Sigmoid colon (tissue), 7 donors: Measurements from ENCODE around the gene SMIM44. TPM values are rescaled to one million over a fixed set of nuclear protein-coding genes. Genes with fewer than 3 reads are reported as not detected.

ENCODE experiments used
- DNase-seq: peaks from one replicate; pipeline ENCODE4 v3.0.0-alpha.2; 2019
- H3K27ac ChIP-seq, 4 donors: fragments of 200-600 bp; sonication (generic); one replicate each; pipeline ENCODE4 v1.5.1; 2016 to 2019; ENCODE audit warnings: mild to moderate bottlenecking in 1 of 4
- H3K27me3 ChIP-seq, 3 donors: fragments of 200-600 bp; sonication (generic); one replicate each; pipeline ENCODE4 v1.5.1; 2019; ENCODE audit warnings: mild to moderate bottlenecking in 1 of 3
- H3K36me3 ChIP-seq, 4 donors: fragments of 200-600 bp; sonication (generic); one replicate each; pipeline ENCODE4 v1.5.1; 2016 to 2019
- H3K4me1 ChIP-seq, 4 donors: fragments of 200-600 bp; sonication (generic); one replicate each; pipeline ENCODE4 v1.5.1; 2017 to 2019
- H3K4me3 ChIP-seq, 4 donors: fragments of 200-600 bp; sonication (generic); one replicate each; pipeline ENCODE4 v1.5.1; 2017 to 2019; ENCODE audit warnings: mild to moderate bottlenecking in 2 of 4, moderate library complexity in 1 of 4
- H3K9me3 ChIP-seq, 4 donors: fragments of 200-600 bp in 3 of 4; sonication (generic) in 3 of 4; one replicate each; pipeline versions ENCODE4 v1.5.1 to v1.6.1; 2013 to 2019
- EP300 ChIP-seq, 4 donors: sonication (generic); formaldehyde crosslinking; IDR thresholded peaks; one replicate each; pipeline ENCODE4 v1.6.1; 2017; ENCODE audit warnings: antibody characterized with exemption in 4 of 4
- POLR2A ChIP-seq, 2 donors: fragments of 450-650 bp; IDR thresholded peaks; one replicate each; pipeline ENCODE4 v1.6.1; 2016; ENCODE audit warnings: antibody characterized with exemption in 2 of 2, mild to moderate bottlenecking in 2 of 2, moderate library complexity in 2 of 2
- POLR2AphosphoS5 ChIP-seq, 4 donors: sonication (generic); formaldehyde crosslinking; IDR thresholded peaks; one replicate each; pipeline ENCODE4 v1.6.1; 2017; ENCODE audit warnings: antibody characterized with exemption in 4 of 4
- WGBS, 2 donors: extraction: QIAGEN DNeasy Blood & Tissue Kit; methylation state at CpG; one replicate each; pipeline ENCODE4 v1.1.7; 2013; 5-methylcytosine and 5-hydroxymethylcytosine counted together
- intact Hi-C: fragments of 100-400 bp; cut with DNase I; formaldehyde crosslinking; loops from one replicate; pipeline ENCODE4 v1.15.1; 2023
- polyA plus RNA-seq, 3 donors: library from polyadenylated mRNA; stranded (reverse); fragments of 200-250 nt; gene quantifications; one replicate each; pipeline ENCODE4 v1.2.3, GENCODE V29; 2013
- total RNA-seq, 4 donors: library from RNA; depleted of rRNA; stranded (reverse); fragments of >200 nt; gene quantifications; one replicate each; pipeline ENCODE4 v1.1.0, GENCODE V29; 2016
- TF ChIP-seq, protein P1 (sequence below), 4 experiments: fragments of 450-650 bp in 3 of 4; fragments of 200-600 bp in 1 of 4; IDR thresholded peaks; one replicate each; pipeline ENCODE4 v1.5.1; 2016 to 2019; ENCODE audit warnings: antibody characterized with exemption in 4 of 4, mild to moderate bottlenecking in 3 of 4, moderate library complexity in 2 of 4
- donor health status: healthy with polysubstance abuse.
- donor health status: Bipolar disorder and iron deficiency.
- donor health status: healthy.

Gene SMIM44
- total and polyA plus RNA-seq, 7 donors = 2.9 TPM; not detected in 6

DNA sequence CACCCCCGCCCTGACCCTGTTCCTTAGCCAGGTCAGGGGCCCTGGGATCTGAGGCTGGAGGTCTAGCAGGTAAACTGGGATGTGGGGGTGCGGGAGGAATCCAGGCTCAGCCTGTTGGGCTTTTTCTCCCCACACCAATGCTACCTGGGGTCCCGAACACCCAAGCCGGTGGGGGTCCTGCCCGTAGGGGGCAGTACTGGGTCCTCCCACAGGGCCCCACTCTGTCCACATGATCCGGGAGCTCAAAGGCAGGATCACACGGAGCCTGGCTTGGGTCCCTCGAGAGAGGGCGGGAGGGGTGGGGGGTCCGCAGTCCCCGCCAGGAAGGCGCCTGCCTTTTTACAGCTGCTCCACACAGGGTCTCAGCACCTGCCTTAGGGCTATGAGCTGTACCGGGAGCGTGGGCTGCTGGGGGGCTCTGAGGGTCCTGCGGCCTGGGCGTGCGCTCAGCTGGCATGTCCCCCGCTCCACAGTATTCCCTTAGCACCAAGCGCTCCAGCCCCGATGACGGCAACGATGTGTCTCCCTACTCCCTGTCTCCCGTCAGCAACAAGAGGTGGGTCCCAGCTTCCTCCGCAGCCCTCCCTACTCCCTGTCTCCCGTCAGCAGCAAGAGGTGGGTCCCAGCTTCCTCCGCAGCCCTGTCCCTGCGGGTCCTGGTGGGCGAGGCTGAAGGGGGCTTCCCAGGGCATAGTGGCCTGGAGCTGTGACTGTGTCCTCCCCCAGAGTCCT lies 43.4 kb upstream of the SMIM44 start:
- DNase-seq = no peak
- Histone ChIP-seq H3K27ac (no peak overlapping the region), H3K36me3 (peaks cover 28 to 69% (median 44%) of the 10 kb centered on the region in 4 donors), H3K4me3 (no peak overlapping the region), H3K9me3 (no peaks in the 10 kb centered on the region), H3K4me1 (no peaks in the 10 kb centered on the region), H3K27me3 (no peaks in the 10 kb centered on the region)
- intact Hi-C loops = no loop called here
- TF ChIP-seq EP300 (IDR thresholded peaks at IDR 0.05) (no peak), POLR2AphosphoS5 (IDR thresholded peaks at IDR 0.05) (no peak), POLR2A (IDR thresholded peaks at IDR 0.05) (no peak)
- TF ChIP-seq, protein P1, sequence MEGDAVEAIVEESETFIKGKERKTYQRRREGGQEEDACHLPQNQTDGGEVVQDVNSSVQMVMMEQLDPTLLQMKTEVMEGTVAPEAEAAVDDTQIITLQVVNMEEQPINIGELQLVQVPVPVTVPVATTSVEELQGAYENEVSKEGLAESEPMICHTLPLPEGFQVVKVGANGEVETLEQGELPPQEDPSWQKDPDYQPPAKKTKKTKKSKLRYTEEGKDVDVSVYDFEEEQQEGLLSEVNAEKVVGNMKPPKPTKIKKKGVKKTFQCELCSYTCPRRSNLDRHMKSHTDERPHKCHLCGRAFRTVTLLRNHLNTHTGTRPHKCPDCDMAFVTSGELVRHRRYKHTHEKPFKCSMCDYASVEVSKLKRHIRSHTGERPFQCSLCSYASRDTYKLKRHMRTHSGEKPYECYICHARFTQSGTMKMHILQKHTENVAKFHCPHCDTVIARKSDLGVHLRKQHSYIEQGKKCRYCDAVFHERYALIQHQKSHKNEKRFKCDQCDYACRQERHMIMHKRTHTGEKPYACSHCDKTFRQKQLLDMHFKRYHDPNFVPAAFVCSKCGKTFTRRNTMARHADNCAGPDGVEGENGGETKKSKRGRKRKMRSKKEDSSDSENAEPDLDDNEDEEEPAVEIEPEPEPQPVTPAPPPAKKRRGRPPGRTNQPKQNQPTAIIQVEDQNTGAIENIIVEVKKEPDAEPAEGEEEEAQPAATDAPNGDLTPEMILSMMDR (IDR thresholded peaks at IDR 0.05) = no peak
- WGBS, 2 donors = 94 to 97% methylated on average over 28 of the region's 28 CpGs

DNA sequence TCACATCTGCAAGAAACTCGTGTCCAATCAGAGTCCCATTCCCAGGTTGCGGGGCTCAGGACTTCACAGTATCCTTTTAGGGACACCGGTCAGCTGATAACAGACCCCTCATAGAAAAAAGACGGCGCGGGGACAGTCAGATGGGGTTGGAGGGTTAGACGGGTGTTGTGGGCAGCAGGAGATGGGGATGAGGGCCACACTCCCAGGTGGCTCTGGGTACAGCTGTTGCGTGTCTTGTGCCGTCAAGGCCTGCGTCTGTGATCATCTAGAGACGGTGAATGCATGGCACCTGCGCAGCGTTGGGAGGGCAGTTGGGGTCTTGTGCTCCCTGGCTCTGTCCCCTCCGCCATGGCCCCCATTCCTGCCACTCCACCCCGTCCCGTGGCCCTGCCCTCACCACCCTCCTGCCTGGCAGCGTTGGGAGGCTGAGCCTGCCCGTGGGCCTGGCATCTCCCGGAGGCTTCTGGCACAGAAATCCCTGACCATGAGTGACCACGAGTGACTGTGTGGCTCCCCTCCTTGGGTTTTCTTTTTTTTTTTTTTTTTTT lies 41.7 kb upstream of the SMIM44 start:
- WGBS, 2 donors = 95 to 96% methylated on average over 20 of the region's 20 CpGs
- TF ChIP-seq POLR2AphosphoS5 (IDR thresholded peaks at IDR 0.05) (no peak), EP300 (IDR thresholded peaks at IDR 0.05) (no peak)
- TF ChIP-seq, protein P1 (IDR thresholded peaks at IDR 0.05) = no peak
- Histone ChIP-seq H3K27me3 (no peaks in the 10 kb centered on the region), H3K27ac (no peak overlapping the region), H3K36me3 (peaks cover 17 to 59% (median 36%) of the 10 kb centered on the region in 4 donors), H3K9me3 (no peaks in the 10 kb centered on the region), H3K4me3 (no peak overlapping the region), H3K4me1 (no peaks in the 10 kb centered on the region)
- no peak for DNase-seq
- intact Hi-C loops = no loop called here

DNA sequence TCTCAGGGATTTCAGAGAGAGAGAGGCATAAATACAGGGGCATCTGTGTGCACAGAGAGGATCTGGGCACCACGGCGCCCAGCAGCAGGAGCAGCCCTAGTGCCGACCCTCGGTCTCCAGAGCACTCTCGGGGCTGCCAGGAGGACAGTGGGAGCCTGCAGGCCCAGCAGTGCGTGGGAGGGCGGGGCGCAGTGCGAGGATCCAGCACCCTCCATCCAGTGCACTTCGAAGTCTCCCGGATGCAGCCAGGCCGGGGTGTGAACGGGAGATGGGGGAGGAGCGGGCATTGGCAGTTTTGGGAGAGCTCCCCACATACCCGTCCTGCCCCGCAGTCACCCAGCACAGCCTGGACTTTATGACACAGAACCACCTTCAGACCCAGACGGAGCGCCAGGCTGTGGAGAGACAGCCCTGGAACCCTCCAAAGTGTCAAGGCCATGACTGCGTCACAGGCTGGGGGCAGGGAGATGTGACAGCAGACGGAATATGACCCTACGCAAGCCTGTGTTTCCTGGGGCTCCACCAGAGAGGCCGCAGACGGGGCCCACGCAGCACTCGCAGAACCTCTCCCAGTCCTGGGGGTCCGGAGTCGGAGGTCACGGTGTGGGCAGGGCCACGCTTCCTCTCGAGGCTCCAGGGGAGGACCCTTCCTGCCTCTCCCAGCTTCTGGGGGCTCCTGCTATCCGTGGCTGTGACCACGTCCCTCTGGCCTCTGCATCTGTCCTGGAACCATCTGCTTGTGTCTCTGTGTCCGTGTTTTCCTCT lies 41.0 kb upstream of the SMIM44 start:
- Histone ChIP-seq H3K4me1 (no peaks in the 10 kb centered on the region), H3K27me3 (no peaks in the 10 kb centered on the region), H3K4me3 (no peak overlapping the region), H3K36me3 (peaks cover 17 to 63% (median 36%) of the 10 kb centered on the region in 4 donors), H3K9me3 (no peaks in the 10 kb centered on the region), H3K27ac (no peak overlapping the region)
- TF ChIP-seq POLR2A (IDR thresholded peaks at IDR 0.05) = no peak
- TF ChIP-seq, protein P1 (IDR thresholded peaks at IDR 0.05) = no peak
- TF ChIP-seq POLR2AphosphoS5 (IDR thresholded peaks at IDR 0.05) = no peak
- no peak for TF ChIP-seq EP300 (IDR thresholded peaks at IDR 0.05)
- intact Hi-C loops = no loop called here
- 95% methylated on average over 33 of the region's 33 CpGs for WGBS, 2 donors
- DNase-seq = no peak

DNA sequence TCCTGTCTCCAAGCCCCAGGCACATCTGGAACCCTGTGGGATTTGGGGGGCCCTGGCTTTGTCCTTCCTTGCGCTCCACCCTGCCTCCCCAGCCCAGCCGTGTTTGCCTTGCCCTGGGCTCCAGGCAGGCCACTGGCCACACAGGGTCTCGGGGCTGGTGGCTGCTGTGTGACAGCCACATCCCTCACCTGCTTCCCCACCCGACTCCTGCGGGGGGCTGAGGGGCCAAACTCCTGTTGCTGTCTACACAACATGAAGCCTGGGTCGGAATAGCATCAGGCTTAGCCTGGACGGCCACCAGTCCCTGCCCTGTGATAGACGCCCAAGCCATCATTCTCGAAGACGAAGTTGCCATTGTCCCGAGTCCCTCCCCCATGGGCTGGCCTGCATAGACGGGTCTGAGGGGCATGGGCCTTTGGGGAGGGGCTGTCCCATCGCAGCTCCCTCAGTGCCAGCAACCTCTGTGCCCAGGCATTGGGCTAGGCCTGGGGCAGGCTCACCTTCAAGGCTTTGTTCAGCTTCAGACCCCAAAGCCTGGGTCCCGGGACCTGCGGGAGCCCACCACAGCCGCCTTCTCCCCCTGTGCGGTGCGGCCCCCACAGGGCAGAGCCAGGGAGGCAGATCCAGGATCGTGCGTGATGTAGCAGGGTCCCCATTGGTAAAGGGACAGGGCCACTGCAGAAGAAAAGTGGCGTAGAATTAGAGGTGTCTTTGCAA lies 40.3 kb upstream of the SMIM44 start:
- Histone ChIP-seq H3K27ac (no peak overlapping the region), H3K27me3 (no peaks in the 10 kb centered on the region), H3K4me3 (no peak overlapping the region), H3K9me3 (no peaks in the 10 kb centered on the region), H3K36me3 (peaks cover 17 to 63% (median 36%) of the 10 kb centered on the region in 4 donors), H3K4me1 (no peaks in the 10 kb centered on the region)
- WGBS, 2 donors = 93 to 96% methylated on average over 21 of the region's 21 CpGs
- no peak for DNase-seq
- TF ChIP-seq POLR2AphosphoS5 (IDR thresholded peaks at IDR 0.05) = no peak
- no peak for TF ChIP-seq EP300 (IDR thresholded peaks at IDR 0.05)
- TF ChIP-seq, protein P1 (IDR thresholded peaks at IDR 0.05) = no peak
- no peak for TF ChIP-seq POLR2A (IDR thresholded peaks at IDR 0.05)
- intact Hi-C loops = no loop called here
